Caco-2 (cell line): Measurements from ENCODE around the gene MSL3B.

Source experiments
- BruUV-seq: library from RNA; stranded (reverse); fragments of 400-500 nt; replicated peaks from 2 replicates; lab custom pipeline; 2021; lab: Mats Ljungman, UMichigan
- CTCF ChIA-PET: fragments of 300-600 bp; sonication (Branson Sonifier 250); formaldehyde crosslinking; loops from one replicate; lab custom pipeline; 2022; ENCODE audit warnings: antibody characterized with exemption; lab: Charles Lee
- POLR2A ChIA-PET: fragments of 300-600 bp; sonication (Branson Sonifier 250); formaldehyde crosslinking; loops from one replicate; lab custom pipeline; 2022; ENCODE audit warnings: antibody characterized with exemption; lab: Charles Lee
- DNase-seq, 2 experiments: peaks; one replicate each; pipeline versions ENCODE4 v3.0.0 to v3.0.0-alpha.2; 2020 to 2022
- H3K27me3 ChIP-seq: replicated peaks from 2 replicates; pipeline ENCODE4 v1.6.0; 2011; ENCODE audit warnings: low read length; ENCODE audit not compliant: control insufficient read depth, insufficient read depth
- H3K36me3 ChIP-seq: 2 replicates; pipeline ENCODE4 v1.5.1; 2011; ENCODE audit warnings: low read length; ENCODE audit not compliant: control insufficient read depth, insufficient read depth
- H3K4me1 ChIP-seq: fragments of 250-450 bp; sonication (Bioruptor Pico); 2 replicates; pipeline ENCODE4 v1.5.1; 2020; ENCODE audit warnings: mild to moderate bottlenecking
- H3K4me3 ChIP-seq: 2 replicates; pipeline ENCODE4 v1.5.1; 2011; ENCODE audit warnings: low read depth, mild to moderate bottlenecking, control low read depth, low read length
- H3K9me3 ChIP-seq: fragments of 250-450 bp; sonication (Bioruptor Pico); 2 replicates; pipeline ENCODE4 v1.5.1; 2020; ENCODE audit warnings: mild to moderate bottlenecking, moderate library complexity
- H3K27ac Mint-ChIP-seq: one replicate; pipeline ENCODE4 v1.8.0; 2022; ENCODE audit warnings: mixed read lengths; ENCODE audit not compliant: unreplicated experiment
- H3K27me3 Mint-ChIP-seq: one replicate; pipeline ENCODE4 v1.8.0; 2022; ENCODE audit warnings: mixed read lengths; ENCODE audit not compliant: insufficient read depth, unreplicated experiment
- H3K36me3 Mint-ChIP-seq: one replicate; pipeline ENCODE4 v1.8.0; 2022; ENCODE audit warnings: mild to moderate bottlenecking, mixed read lengths; ENCODE audit not compliant: insufficient read depth, unreplicated experiment
- H3K4me1 Mint-ChIP-seq: one replicate; pipeline ENCODE4 v1.8.0; 2022; ENCODE audit warnings: low read depth, mixed read lengths; ENCODE audit not compliant: unreplicated experiment
- H3K4me3 Mint-ChIP-seq: one replicate; pipeline ENCODE4 v1.8.0; 2022; ENCODE audit warnings: mild to moderate bottlenecking, moderate library complexity, mixed read lengths; ENCODE audit not compliant: unreplicated experiment
- H3K9me3 Mint-ChIP-seq: one replicate; pipeline ENCODE4 v1.8.0; 2022; ENCODE audit warnings: mixed read lengths; ENCODE audit not compliant: unreplicated experiment
- intact Hi-C: fragments of 100-400 bp; cut with micrococcal nuclease; formaldehyde crosslinking; loops from one replicate; pipeline ENCODE4 v1.10.0; 2022; ENCODE audit not compliant: unreplicated experiment
- TF ChIP-seq, protein P1 (sequence below), 2 experiments: fragments of 200-600 bp in 1 of 2; IDR thresholded peaks; 1 replicate in 1 of 2; 2 replicates in 1 of 2; pipeline versions ENCODE4 v1.5.1 to v1.8.0; 2011 to 2022; ENCODE audit warnings: antibody characterized with exemption in 1 of 2, control low read depth in 1 of 2, inconsistent platforms in 1 of 2, low read depth in 1 of 2, low read length in 1 of 2, mild to moderate bottlenecking in 1 of 2, moderate library complexity in 1 of 2; ENCODE audit not compliant: insufficient read depth in 1 of 2, severe bottlenecking in 1 of 2, unreplicated experiment in 1 of 2

Gene MSL3B

DNA sequence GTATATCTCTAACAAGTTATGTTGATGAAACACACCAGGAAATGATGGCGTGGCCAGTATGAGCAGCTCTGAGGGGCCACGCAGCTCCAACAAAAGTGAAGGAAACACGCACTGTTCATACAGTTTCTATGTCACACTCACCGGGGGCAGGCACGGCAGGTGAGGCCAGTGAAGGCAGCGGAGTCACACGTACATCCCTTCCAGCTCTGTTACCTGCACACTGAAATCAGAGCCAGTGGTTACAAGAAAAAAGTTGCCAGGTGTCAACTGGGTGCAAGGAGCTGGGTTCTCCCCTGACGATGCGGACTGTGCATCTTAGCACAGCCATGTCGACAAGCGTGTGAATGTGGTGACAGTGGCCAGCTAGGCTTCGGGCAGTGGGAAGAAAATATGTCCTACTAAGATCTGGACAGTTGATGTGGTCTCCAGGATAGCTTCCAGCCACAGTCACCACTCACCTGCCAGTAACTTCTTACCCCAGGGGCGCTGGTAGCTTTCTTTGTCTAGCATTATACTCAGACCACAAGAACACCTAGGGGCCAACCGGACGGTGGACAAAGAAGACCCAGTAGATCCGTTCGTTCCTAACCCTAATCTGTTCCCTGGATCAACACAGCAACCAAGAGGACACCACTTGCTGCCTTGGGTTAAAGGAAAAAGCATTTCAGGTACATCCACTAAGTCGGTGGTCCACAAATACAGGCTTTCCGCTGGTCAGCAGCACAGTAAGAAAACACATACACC lies 23.9 kb downstream of the MSL3B start:
- no peak for DNase-seq
- H3K27me3 Mint-ChIP-seq = no peaks in the 10 kb centered on the region
- no peaks in the 10 kb centered on the region for H3K4me1 Mint-ChIP-seq
- peaks cover 88% of the 10 kb centered on the region for H3K36me3 Mint-ChIP-seq
- H3K9me3 Mint-ChIP-seq = no peaks in the 10 kb centered on the region
- Histone ChIP-seq H3K4me1 (no peaks in the 10 kb centered on the region), H3K4me3 (no peak overlapping the region), H3K36me3 (peaks cover 2% of the 10 kb centered on the region), H3K27me3 (no peaks in the 10 kb centered on the region), H3K9me3 (no peaks in the 10 kb centered on the region)
- TF ChIP-seq, protein P1, sequence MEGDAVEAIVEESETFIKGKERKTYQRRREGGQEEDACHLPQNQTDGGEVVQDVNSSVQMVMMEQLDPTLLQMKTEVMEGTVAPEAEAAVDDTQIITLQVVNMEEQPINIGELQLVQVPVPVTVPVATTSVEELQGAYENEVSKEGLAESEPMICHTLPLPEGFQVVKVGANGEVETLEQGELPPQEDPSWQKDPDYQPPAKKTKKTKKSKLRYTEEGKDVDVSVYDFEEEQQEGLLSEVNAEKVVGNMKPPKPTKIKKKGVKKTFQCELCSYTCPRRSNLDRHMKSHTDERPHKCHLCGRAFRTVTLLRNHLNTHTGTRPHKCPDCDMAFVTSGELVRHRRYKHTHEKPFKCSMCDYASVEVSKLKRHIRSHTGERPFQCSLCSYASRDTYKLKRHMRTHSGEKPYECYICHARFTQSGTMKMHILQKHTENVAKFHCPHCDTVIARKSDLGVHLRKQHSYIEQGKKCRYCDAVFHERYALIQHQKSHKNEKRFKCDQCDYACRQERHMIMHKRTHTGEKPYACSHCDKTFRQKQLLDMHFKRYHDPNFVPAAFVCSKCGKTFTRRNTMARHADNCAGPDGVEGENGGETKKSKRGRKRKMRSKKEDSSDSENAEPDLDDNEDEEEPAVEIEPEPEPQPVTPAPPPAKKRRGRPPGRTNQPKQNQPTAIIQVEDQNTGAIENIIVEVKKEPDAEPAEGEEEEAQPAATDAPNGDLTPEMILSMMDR (IDR thresholded peaks at IDR 0.05; ENCODE audit: insufficient read depth in 1 of 2, low read depth in 1 of 2, low read length in 1 of 2, severe bottlenecking in 1 of 2, unreplicated experiment in 1 of 2) = no peak
- intact Hi-C loops = no loop called here
- no TSS peak for BruUV-seq
- CTCF ChIA-PET = no interaction called here
- POLR2A ChIA-PET = no interaction called here
- H3K4me3 Mint-ChIP-seq = no peak overlapping the region
- H3K27ac Mint-ChIP-seq = no peak overlapping the region

DNA sequence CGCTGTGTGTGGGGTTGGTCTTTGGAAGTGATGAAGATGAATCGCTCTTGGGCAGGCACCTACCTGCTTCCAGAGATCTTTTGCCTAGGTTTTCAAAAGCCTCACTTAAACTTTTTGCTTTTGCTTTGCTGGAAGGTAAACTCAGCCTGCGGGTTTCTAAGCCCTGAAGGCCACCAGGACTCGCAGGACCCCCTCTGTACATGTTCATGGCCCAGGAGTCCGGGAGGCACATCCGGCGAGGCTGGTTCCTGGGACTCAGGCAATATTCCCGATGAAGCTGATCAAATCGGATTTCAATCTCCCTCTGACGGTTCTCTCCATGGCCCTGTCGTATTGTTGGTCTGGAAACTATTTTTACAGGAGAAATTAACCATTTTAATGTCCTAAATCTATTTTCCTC lies 27.0 kb downstream of the MSL3B start:
- Histone ChIP-seq H3K4me3 (no peak overlapping the region), H3K36me3 (peaks cover 2% of the 10 kb centered on the region), H3K9me3 (no peaks in the 10 kb centered on the region), H3K4me1 (no peaks in the 10 kb centered on the region), H3K27me3 (no peaks in the 10 kb centered on the region)
- Mint-ChIP-seq H3K27ac (no peak overlapping the region), H3K36me3 (peaks cover 100% of the 10 kb centered on the region), H3K9me3 (no peaks in the 10 kb centered on the region), H3K4me3 (no peak overlapping the region), H3K27me3 (no peaks in the 10 kb centered on the region), H3K4me1 (no peaks in the 10 kb centered on the region)
- intact Hi-C loops = no loop called here
- DNase-seq = no peak
- CTCF ChIA-PET = no interaction called here
- BruUV-seq = TSS peak; percentile 29
- TF ChIP-seq, protein P1 (IDR thresholded peaks at IDR 0.05; ENCODE audit: insufficient read depth in 1 of 2, low read depth in 1 of 2, low read length in 1 of 2, severe bottlenecking in 1 of 2, unreplicated experiment in 1 of 2) = no peak
- POLR2A ChIA-PET = no interaction called here

DNA sequence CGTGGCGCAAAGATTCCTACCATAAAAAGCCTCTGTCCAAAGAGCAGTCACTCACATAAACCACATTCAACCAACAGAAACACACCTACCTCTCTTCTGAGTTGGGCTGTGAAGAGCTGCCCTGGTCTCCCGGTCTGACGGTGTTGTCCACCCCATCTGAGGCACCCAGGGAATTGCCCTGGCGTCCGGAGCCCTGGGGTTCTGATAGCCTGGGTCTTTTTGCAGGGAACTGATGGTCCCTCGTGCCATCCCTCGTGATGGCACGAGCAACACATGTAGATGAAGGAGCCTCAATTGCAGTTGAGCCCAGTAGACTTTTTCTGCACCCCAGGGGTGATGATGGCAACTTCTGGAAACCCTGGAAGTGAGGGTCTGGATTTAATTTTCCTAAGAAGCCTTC lies 27.7 kb downstream of the MSL3B start:
- H3K9me3 Mint-ChIP-seq = no peaks in the 10 kb centered on the region
- CTCF ChIA-PET = no interaction called here
- H3K27ac Mint-ChIP-seq = no peak overlapping the region
- H3K36me3 ChIP-seq = peaks cover 2% of the 10 kb centered on the region
- no peaks in the 10 kb centered on the region for H3K4me1 Mint-ChIP-seq
- H3K4me3 ChIP-seq = no peak overlapping the region
- H3K9me3 ChIP-seq = no peaks in the 10 kb centered on the region
- TF ChIP-seq, protein P1 (IDR thresholded peaks at IDR 0.05; ENCODE audit: insufficient read depth in 1 of 2, low read depth in 1 of 2, low read length in 1 of 2, severe bottlenecking in 1 of 2, unreplicated experiment in 1 of 2) = no peak
- H3K27me3 ChIP-seq = no peaks in the 10 kb centered on the region
- POLR2A ChIA-PET = no interaction called here
- no peak overlapping the region for H3K4me3 Mint-ChIP-seq
- H3K27me3 Mint-ChIP-seq = no peaks in the 10 kb centered on the region
- DNase-seq = no peak
- BruUV-seq = no TSS peak
- H3K36me3 Mint-ChIP-seq = peaks cover 100% of the 10 kb centered on the region
- intact Hi-C loops = no loop called here
- no peaks in the 10 kb centered on the region for H3K4me1 ChIP-seq
